Umbilical cord (tissue), 2 donors: Measurements from ENCODE around the gene GCH1. TPM values are rescaled to one million over a fixed set of nuclear protein-coding genes. Genes with fewer than 3 reads are reported as not detected.
"Not testable (repeated sequence)": the region's sequence is repeated elsewhere in the genome, so short reads cannot be mapped to it uniquely, and the experiment has no call there.

Experiments used
- DNase-seq: peaks from one replicate; pipeline ENCODE4 v3.0.0-alpha.2; 2015; ENCODE audit warnings: low spot score
- total RNA-seq: library from RNA; depleted of rRNA; stranded (reverse); fragments of >200 nt; gene quantifications from one replicate; pipeline ENCODE4 v1.2.3, GENCODE V29; 2014; ENCODE audit warnings: low replicate concordance; ENCODE audit not compliant: insufficient read depth

Gene GCH1
- total RNA-seq, 1 donor from 2014 or later, result 7.9 TPM

DNA sequence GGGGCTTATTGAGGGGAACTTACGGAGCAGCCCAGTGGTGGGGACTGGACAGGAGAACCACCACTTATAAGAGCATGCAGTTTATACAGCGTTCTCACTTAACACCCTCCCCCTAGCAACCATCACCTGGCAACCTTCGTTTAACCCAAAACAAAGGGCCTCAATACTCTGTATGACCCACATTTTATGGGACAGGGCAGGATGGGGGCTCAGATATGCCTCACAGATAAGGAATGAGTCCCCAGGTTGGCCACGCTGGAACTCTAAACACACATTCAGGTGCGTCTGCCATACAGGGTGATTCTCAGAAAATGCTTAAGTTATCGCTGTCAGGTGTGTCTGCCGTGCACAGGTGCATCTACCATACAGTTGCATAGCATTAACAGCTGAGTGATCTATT, 99.2 kb downstream of the GCH1 start:
- DNase-seq, result no peak

DNA sequence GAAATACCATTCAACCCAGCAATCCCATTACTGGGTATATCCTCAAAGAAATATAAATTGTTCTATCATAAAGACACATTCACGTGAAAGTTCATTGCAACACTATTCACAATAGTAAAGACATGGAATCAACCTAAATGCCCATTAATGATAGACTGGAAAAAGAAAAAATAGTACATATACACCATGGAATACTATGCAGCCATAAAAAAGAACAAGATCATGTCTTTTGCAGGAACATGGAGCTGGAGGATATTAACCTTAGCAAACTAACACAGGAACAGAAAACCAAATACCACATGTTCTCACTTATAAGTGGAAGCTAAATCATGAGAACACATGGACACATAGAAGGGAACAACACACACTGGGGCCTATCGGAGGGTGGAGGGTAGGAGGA, 101.1 kb downstream of the GCH1 start:
- not testable (repeated sequence) for DNase-seq

DNA sequence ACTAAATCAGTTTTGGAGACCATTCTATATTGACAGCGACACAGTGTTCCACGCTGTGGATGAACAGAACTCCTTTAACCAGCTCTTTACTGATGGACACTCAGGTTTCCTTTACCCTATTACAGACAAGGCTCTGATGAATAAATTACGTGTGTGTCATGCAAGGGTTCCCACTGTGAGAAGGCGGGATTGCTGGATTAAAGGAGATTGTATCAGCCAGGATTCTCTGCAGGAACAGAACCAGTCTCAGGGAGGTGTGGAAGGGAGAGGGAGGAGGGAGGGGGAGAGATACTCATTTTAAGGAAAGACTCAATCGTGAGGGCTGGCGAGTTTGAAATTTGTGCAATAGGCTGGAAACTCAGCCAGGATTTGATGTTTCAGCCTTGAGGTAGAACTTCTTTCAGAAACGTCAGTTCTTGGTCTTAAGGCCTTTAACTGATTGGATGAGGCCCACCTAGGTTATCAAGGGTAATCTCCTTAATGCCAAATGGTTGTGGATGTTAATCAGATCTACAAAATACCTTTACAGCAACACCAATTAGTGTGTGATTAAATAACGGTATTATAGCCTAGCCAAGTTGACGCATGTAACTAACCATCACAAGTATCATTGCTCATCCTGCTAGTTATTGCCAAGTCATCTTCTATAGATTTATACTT, 104.0 kb downstream of the GCH1 start:
- DNase-seq, result no peak

DNA sequence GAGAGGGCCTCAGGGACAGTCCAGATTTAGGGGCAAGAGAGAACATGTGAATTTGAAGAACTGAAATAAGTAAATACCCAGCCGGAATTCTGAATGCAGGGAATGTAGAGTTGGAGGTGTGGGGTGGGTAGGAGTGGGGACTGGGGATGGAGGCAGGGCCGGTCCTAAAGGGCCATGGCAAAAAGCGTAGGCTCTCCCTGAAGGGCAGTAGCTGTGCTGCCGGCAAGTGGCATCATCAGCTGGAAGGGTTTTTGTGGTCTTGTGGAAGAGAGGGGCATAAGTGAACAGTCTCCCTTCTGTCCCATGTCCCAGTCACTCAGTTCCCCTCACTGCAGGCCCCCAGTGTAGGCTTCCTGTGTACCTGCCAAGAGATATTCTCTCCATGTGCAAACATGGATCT, 104.6 kb downstream of the GCH1 start:
- DNase-seq, result no peak

DNA sequence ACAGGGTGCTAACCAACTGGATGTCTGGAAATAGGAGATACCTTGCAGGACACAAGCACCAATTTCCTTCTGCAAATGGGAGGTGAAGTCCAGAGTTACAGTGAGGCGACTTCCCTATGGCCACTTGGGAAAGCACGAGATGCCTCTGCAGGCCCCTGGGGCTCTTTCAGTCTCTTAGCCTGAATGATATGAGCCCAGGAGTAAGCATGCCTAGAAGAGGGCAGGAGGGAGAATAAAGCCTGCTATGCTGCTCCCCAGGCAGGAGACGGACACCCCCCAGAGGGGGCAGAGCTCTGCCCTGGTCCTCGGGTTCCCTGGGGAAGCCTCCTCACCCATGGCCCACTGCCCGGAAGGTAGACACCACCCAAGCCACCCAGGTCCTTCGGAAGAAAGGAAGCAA, 105.1 kb downstream of the GCH1 start:
- DNase-seq, result no peak

DNA sequence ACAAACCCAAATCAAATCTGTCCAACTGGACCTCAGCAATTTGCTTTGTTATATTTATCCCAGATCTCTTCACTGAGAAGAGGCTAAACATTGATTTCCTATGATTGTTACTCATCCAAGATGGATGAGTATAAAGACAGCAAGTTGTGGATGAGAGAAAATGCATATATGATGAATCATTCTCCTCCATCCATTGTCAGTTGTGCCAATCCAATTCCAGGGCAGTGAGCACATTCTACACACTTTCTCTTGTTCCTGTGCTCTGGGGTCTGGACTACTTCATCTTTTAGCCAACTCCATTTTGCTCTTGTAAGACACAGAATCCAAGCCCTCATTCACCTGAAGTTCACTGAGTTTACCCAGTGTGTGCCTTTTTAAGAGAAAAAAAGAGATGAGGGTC, 105.7 kb downstream of the GCH1 start:
- no peak for DNase-seq

DNA sequence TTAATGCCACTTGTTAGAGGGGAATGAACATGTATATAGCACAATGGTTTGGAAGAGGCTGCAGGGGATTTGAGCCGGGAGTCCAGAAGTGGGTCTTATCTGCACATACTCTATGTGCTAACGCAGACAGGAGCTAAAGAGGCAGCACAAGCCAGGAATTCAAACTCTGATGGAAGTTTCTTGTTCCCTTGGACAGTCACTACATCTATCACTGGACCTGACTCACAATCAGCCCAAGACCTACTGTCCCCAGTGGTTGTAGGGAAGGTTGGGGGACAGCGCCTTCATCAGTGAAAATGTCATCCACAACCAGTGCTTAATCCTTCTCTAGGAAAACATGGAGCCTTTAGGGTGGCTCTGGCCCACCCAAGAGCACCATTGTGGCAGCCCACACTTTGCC, 107.8 kb downstream of the GCH1 start:
- DNase-seq, result no peak

DNA sequence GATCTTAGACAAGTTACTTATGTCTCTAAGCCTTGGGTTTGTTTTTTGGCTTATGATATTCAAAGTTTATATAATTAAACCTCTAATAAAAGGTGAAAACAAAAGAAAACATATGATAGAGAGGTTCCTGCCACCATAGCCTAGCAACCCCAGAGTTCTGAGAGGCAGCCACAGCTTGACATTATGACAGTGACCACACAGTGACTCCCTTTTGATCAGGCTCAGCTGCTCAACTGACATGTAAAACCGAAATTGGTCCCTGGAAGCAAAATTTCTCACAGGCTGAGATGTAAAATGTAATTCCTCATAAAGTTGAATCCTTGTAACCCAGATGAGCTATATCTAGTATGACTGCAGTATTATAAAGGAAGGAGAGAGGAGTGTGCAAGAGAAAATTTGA, 108.5 kb downstream of the GCH1 start:
- DNase-seq, result no peak

DNA sequence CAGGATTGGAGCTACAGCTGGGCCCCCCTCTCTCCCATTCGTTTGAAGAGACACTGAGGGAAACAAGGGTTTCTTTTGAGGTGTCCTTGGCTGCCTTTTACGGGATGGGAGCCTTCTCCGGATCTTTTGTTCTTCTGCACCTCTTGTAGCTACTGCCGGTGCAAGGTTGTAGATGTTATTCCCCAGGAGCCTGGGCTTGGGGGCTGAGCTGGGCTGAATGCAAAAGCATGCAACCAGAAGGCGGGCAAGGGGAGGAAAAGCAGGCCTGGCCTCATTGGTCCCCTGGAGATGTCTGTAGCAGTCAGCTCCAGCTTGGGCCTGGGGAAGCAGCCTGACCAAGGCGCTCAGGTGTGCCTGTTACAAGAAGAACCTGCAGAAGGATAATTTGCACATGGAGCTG, 110.3 kb downstream of the GCH1 start:
- DNase-seq, result no peak

Other genes starting within 250 kb of the GCH1 start
- 8.2 TPM for gene WDHD1, start 124.3 kb upstream of the GCH1 start, total RNA-seq
- 21.9 TPM for gene SOCS4, start 124.4 kb upstream of the GCH1 start, total RNA-seq
- 20.9 TPM for gene MAPK1IP1L, start 148.8 kb upstream of the GCH1 start, total RNA-seq
- gene LGALS3, start 226.4 kb upstream of the GCH1 start, total RNA-seq, result 147 TPM